ENCODE measurements around the gene PLCB1.
A peak's percentile ranks its signal among the peaks of the same experiment; 100 is the strongest.
"Not testable (repeated sequence)": the region's sequence is repeated elsewhere in the genome, so short reads cannot be mapped to it uniquely, and the experiment has no call there.

PLCB1 gene

DNA sequence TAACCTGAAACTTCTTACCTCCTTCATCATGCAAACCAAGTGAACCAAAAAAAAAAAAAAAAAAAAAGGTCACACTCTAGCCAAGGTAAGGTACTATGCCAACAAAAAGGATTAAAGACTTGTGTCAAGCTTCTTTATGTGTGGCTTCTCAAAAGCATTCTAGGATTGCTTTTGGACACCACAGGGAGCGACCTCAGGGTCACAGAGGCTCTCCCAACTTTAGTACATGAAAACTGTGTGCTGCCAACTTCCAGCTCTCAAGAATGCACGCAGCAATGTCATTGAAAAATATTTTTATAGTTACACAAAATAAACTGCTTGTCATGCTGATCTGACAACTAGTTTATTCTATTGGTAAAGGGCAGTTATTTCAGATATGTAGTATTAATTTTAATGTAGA is 243.8 kb downstream of the PLCB1 start:
- no peak for DNase-seq
- no peak for TF ChIP-seq GATA1 (IDR thresholded peaks at IDR 0.05; ENCODE audit: low read depth, low read length)
- TF ChIP-seq POLR2A (IDR thresholded peaks at IDR 0.05; ENCODE audit: low read length): no peak

DNA sequence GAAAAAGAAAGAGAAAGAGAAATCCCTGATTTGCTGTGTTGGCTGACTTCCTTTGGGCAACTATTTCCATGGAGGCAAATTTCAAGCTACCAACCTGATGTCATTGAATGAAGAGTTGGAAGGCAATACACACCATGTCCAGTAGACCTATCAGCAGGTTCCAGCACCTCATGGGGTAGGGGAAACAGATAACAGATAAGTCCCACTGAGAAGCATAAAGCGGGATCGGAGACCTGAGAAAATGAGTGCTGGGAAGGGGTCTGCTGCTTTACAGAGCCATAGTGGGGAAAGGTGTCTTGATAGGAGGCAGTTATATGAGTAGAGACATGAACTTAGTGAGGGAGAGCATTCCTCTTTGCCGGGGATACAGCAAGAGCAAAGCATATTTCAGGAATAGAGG is 244.9 kb downstream of the PLCB1 start:
- DNase-seq: no peak
- no peak for TF ChIP-seq GATA1 (IDR thresholded peaks at IDR 0.05; ENCODE audit: low read depth, low read length)
- no peak for TF ChIP-seq POLR2A (IDR thresholded peaks at IDR 0.05; ENCODE audit: low read length)

DNA sequence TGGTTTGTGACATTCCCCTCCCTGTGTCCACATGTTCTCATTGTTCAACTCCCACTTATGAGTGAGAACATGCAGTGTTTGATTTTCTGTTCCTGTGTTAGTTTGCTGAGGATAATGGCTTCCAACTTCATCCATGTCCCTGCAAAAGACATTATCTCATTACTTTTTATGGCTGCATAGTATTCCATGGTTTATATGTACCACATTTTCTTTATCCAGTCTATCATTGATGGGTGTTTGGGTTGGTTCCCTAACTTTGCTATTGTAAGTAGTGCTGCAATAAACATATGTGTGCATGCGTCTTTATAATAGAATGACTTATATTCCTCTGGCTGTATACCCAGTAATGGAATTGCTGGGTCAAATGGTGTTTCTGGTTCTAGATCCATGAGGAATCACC is 247.1 kb downstream of the PLCB1 start:
- DNase-seq: not testable (repeated sequence)

DNA sequence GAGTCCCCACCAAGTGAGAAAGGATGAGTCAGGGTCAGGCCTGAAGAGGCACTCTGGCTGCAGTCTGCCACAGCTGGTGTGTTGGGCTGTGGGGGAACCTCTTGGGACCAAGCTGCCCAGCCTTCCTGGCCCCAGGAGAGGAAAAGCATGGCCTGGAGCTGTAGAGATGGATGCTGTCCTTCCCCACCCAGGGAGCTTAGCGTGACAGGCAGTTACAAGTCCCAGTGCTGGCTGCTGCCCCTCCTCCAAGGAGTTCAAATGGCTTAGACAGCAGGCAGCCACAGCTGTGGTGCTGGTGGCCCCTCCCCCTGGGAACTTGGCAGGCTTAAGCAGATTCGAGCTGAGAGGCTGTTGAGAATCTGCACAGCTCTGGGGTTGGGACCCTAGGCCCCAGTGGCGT is 253.2 kb downstream of the PLCB1 start:
- TF ChIP-seq POLR2A (IDR thresholded peaks at IDR 0.05; ENCODE audit: low read length) (no peak), GATA1 (IDR thresholded peaks at IDR 0.05; ENCODE audit: low read depth, low read length) (no peak)
- no peak for DNase-seq

- no peak for TF ChIP-seq POLR2A (IDR thresholded peaks at IDR 0.05; ENCODE audit: low read length)
- TF ChIP-seq GATA1 (IDR thresholded peaks at IDR 0.05; ENCODE audit: low read depth, low read length): no peak
Observed at GRCh38 chr20:8386991-8387390, 254.9 kb downstream of the PLCB1 start.

GRCh38 chr20:8388141-8388540 is 256.1 kb downstream of the PLCB1 start:
- DNase-seq: no peak

More at GRCh38 chr20:8386991-8387390, 254.9 kb downstream of the PLCB1 start:
- no peak for DNase-seq

DNA sequence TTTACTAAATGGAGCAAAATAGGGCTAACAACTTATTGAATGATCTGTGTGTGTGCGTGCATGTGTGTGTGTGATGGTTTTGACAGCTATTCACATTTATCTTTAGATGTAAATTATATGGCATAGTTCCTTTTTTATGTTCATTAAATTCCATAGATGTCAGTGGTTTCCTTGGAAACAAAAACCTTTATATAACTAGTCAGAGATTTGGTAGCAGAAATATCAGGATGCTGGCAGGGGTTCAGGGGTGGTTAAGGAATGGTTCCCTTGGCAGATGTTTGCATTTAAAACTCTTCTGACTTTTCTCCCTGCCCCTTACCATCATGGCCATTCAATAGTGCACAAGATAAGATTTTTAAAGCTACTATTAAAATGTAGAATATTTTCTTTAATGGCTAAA is 256.6 kb downstream of the PLCB1 start:
- TF ChIP-seq GATA1 (IDR thresholded peaks at IDR 0.05; ENCODE audit: low read depth, low read length) (no peak), POLR2A (IDR thresholded peaks at IDR 0.05; ENCODE audit: low read length) (no peak)
- DNase-seq: no peak

More at GRCh38 chr20:8388141-8388540, 256.1 kb downstream of the PLCB1 start:
- TF ChIP-seq GATA1 (IDR thresholded peaks at IDR 0.05; ENCODE audit: low read depth, low read length) (no peak), POLR2A (IDR thresholded peaks at IDR 0.05; ENCODE audit: low read length) (no peak)

DNA sequence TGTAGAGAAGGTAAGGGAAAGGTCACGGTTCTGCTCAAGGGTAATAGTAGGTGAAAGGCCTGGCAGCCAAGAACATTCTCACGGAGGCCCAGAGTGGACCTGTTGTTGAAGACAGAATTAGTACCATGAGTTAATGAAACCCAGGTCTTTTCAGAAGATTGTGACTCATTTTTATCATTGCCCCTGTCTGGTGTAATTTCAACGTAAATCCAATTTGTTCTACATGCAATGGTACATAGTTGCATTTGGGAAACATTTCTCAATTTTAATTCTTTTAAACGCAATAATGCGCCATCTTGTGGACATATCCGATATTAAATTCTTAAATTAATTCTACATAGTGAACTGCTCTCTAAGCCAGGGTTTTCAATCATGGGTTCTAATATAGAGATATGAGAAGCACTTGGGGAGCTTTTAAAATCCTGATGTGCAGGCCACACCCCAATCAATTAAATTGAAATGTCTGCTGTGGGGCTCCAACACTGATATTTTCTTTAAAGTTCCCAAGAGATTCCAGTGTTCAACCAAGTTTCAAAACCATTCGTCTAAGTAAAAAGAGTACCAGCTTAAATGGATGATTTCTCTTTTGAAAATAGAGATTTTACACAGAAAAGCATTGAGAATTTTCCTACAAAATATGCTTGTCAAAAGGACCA is 257.4 kb downstream of the PLCB1 start:
- TF ChIP-seq POLR2A (IDR thresholded peaks at IDR 0.05; ENCODE audit: low read length) (no peak), GATA1 (IDR thresholded peaks at IDR 0.05; ENCODE audit: low read depth, low read length) (no peak)
- peak; percentile 20 to 54 for DNase-seq

GRCh38 chr20:8390037-8390433 is 258.0 kb downstream of the PLCB1 start:
- no peak for TF ChIP-seq POLR2A (IDR thresholded peaks at IDR 0.05; ENCODE audit: low read length)
- no peak for TF ChIP-seq GATA1 (IDR thresholded peaks at IDR 0.05; ENCODE audit: low read depth, low read length)

GRCh38 chr20:8390500-8390899 is 258.4 kb downstream of the PLCB1 start:
- no peak for DNase-seq
- no peak for TF ChIP-seq GATA1 (IDR thresholded peaks at IDR 0.05; ENCODE audit: low read depth, low read length)

More at GRCh38 chr20:8390037-8390433, 258.0 kb downstream of the PLCB1 start:
- DNase-seq: no peak

GRCh38 chr20:8393381-8393780 is 261.3 kb downstream of the PLCB1 start:
- no peak for DNase-seq
- TF ChIP-seq POLR2A (IDR thresholded peaks at IDR 0.05; ENCODE audit: low read length) (no peak), GATA1 (IDR thresholded peaks at IDR 0.05; ENCODE audit: low read depth, low read length) (no peak)

DNA sequence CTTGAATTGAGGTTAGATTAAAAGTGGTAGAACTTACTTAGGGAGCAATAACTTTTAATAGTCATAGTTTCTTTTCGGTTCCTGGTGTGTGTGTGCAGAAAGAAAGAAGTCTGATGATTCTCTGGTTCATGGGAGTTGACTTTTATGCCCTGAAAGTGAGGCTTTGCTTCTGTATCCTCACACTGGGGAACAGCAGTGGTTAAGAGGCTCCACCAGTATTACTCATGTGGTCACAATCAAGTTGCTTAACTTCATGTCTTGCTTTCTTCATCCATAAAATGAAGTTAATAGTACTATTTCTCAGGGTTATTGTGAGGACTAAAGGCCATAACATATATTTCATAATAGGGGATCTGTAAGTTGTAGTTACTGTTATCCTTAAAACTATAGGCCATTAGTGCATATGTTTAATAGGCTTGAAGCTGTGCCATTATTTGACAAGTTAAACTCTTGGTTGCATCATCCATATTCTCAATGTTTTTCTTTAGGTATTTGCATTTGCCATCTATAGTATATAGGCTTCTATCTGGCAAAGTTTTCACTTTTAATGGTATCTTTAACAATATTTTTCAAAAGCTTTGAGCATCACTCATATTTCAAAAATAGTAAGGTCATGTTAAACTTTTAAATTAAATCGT is 262.4 kb downstream of the PLCB1 start:
- TF ChIP-seq POLR2A (IDR thresholded peaks at IDR 0.05; ENCODE audit: low read length): no peak

DNA sequence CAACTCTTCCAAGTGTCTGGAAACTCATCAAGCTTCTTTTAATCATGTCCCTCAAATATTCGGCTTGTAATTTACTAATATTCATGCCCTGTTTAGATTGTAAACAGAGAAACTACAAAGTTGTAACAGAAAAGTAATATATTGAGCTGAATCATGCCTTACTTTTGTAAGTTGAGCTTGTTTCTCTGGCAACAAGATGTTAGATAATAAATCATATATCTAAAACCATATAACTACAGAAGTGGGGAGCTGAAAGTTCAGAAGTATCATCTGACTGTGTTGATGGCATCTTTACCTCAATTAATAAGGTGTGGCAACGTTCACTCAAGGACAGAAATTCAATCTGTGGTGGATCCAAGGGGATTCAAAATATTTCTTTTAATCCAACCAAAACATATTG is 263.9 kb downstream of the PLCB1 start:
- no peak for TF ChIP-seq GATA1 (IDR thresholded peaks at IDR 0.05; ENCODE audit: low read depth, low read length)
- TF ChIP-seq POLR2A (IDR thresholded peaks at IDR 0.05; ENCODE audit: low read length): no peak
- DNase-seq: no peak

More for the DNA sequence above, 262.4 kb downstream of the PLCB1 start:
- no peak for DNase-seq

- no peak for TF ChIP-seq GATA1 (IDR thresholded peaks at IDR 0.05; ENCODE audit: low read depth, low read length)
- no peak for DNase-seq
Observed at GRCh38 chr20:8398263-8399051, 266.4 kb downstream of the PLCB1 start.

GRCh38 chr20:8399947-8400346 is 267.9 kb downstream of the PLCB1 start:
- no peak for DNase-seq
- TF ChIP-seq POLR2A (IDR thresholded peaks at IDR 0.05; ENCODE audit: low read length) (no peak), GATA1 (IDR thresholded peaks at IDR 0.05; ENCODE audit: low read depth, low read length) (no peak)
